ENCODE results near the gene TBC1D4. TPM values are rescaled to one million over a fixed set of nuclear protein-coding genes. Genes with fewer than 3 reads are reported as not detected.

Gene TBC1D4
- total RNA-seq, 1 experiment from 2014 or later, result 15.4 TPM

DNA sequence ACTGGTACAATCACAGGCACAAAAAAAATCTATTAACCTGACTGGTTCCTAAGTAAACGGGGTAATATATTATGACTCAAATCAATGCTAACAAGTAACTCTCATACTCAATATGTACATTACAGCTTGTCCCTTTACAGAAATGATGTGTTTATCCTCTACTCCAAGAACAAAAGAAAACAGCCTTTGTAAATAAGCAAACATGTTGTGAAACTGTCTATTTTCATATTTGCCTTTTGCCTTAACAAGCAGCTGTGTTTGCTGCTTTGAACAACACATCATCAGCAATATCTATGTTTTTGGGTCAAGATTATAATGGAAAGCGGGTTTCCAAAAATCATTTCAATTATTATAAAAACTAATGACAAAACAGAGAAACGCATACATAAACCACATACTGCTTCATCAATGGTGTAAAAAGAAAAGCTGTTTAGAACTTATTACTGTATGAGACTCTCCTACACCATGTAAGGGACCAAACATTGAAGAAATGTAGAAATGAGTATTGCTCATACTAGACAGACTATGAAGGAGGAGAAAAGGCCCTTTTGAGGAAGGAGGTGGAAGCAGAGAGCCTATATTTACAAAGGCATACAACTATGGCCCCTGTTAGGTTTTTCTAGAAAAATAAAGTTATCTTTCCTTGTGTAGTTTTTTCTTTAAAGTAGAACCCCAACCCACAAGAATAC, 14.8 kb downstream of the TBC1D4 start:
- TF ChIP-seq, protein P1, sequence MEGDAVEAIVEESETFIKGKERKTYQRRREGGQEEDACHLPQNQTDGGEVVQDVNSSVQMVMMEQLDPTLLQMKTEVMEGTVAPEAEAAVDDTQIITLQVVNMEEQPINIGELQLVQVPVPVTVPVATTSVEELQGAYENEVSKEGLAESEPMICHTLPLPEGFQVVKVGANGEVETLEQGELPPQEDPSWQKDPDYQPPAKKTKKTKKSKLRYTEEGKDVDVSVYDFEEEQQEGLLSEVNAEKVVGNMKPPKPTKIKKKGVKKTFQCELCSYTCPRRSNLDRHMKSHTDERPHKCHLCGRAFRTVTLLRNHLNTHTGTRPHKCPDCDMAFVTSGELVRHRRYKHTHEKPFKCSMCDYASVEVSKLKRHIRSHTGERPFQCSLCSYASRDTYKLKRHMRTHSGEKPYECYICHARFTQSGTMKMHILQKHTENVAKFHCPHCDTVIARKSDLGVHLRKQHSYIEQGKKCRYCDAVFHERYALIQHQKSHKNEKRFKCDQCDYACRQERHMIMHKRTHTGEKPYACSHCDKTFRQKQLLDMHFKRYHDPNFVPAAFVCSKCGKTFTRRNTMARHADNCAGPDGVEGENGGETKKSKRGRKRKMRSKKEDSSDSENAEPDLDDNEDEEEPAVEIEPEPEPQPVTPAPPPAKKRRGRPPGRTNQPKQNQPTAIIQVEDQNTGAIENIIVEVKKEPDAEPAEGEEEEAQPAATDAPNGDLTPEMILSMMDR (IDR thresholded peaks at IDR 0.05; ENCODE audit: unreplicated experiment), result no peak
- Mint-ChIP-seq H3K27me3 (ENCODE audit: unreplicated experiment) (no peaks in the 10 kb centered on the region), H3K9me3 (ENCODE audit: low read depth, unreplicated experiment) (no peaks in the 10 kb centered on the region), H3K4me1 (ENCODE audit: low read depth, unreplicated experiment) (peaks cover 17% of the 10 kb centered on the region), H3K4me3 (ENCODE audit: low read depth, unreplicated experiment) (no peak overlapping the region), H3K27ac (ENCODE audit: unreplicated experiment) (no peak overlapping the region), H3K36me3 (ENCODE audit: insufficient read depth, unreplicated experiment) (no peaks in the 10 kb centered on the region)
- CTCF ChIA-PET, result interaction anchor here (0.8 kb wide), 1 partner anchor 35 kb away, joined by 3 read pairs; no protein-coding TSS in a partner anchor
- intact Hi-C loops (cut with micrococcal nuclease; ENCODE audit: unreplicated experiment), result no loop called here
- no peak for DNase-seq
- no TSS peak for BruUV-seq (replicated peaks)

DNA sequence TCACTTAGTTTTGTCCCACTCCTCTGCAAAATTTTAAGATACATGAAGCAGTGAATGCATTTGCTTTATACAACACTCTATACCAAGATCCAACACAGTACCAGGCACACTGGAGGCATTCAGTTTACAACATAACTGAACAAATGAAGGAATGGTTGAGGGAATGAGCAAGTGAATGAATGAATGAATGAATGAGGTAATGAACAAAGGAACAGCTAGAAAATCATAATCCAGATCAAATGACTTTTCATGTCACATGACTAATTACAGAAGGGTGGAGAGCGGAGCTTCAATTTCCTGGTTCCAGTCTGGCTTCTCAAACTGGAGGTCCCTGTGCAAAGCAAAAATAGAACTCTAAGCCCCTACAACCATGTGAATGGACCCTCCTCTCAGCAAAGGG, 16.7 kb downstream of the TBC1D4 start:
- TF ChIP-seq, protein P1 (IDR thresholded peaks at IDR 0.05; ENCODE audit: unreplicated experiment), result no peak
- no TSS peak for BruUV-seq (replicated peaks)
- Mint-ChIP-seq H3K4me3 (ENCODE audit: low read depth, unreplicated experiment) (no peak overlapping the region), H3K4me1 (ENCODE audit: low read depth, unreplicated experiment) (peaks cover 22% of the 10 kb centered on the region), H3K36me3 (ENCODE audit: insufficient read depth, unreplicated experiment) (no peaks in the 10 kb centered on the region), H3K27ac (ENCODE audit: unreplicated experiment) (no peak overlapping the region), H3K27me3 (ENCODE audit: unreplicated experiment) (no peaks in the 10 kb centered on the region), H3K9me3 (ENCODE audit: low read depth, unreplicated experiment) (no peaks in the 10 kb centered on the region)
- intact Hi-C loops (cut with micrococcal nuclease; ENCODE audit: unreplicated experiment), result no loop called here
- DNase-seq, result no peak
- CTCF ChIA-PET, result no interaction called here

DNA sequence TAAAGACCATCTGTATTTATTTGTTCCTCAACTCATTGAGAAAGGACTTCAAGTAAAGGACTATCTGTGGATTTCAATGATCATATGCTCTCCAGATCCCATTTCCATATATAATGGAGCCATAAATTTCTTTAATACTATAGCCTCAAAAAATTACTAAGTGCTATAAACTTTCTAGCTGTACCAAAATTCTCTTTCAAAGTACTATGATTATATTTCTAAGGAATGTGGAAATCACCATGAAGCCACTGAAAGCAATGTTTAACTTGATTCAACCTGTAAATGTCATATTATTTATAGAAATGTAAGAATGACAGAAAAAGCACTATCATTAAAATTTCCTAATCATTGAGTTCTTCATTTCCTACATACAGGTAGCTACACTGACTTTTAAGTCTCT, 20.7 kb downstream of the TBC1D4 start:
- CTCF ChIA-PET, result no interaction called here
- Mint-ChIP-seq H3K27me3 (ENCODE audit: unreplicated experiment) (no peaks in the 10 kb centered on the region), H3K4me1 (ENCODE audit: low read depth, unreplicated experiment) (peaks cover 27% of the 10 kb centered on the region), H3K4me3 (ENCODE audit: low read depth, unreplicated experiment) (no peak overlapping the region), H3K36me3 (ENCODE audit: insufficient read depth, unreplicated experiment) (no peaks in the 10 kb centered on the region), H3K27ac (ENCODE audit: unreplicated experiment) (no peak overlapping the region), H3K9me3 (ENCODE audit: low read depth, unreplicated experiment) (no peaks in the 10 kb centered on the region)
- no TSS peak for BruUV-seq (replicated peaks)
- TF ChIP-seq, protein P1 (IDR thresholded peaks at IDR 0.05; ENCODE audit: unreplicated experiment), result no peak
- DNase-seq, result no peak
- intact Hi-C loops (cut with micrococcal nuclease; ENCODE audit: unreplicated experiment), result no loop called here

DNA sequence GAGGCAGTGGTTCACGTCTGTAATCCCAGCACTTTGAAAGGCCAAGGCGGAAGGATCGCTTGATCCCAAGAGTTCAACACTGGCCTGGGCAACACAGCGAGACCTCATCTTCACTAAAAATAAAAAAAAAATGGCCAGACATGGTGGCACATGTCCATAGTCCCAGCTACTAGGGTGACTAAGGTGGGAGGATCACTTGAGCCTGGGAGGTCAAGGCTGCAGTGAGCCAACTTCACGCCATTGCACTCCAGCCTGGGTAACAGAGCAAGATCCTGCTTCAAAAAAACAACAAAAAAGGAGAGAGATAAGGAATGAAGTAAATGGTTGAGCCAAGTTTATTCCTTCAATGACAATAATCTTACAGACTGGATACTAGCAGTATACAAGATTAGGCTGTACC, 21.3 kb downstream of the TBC1D4 start:
- Mint-ChIP-seq H3K27ac (ENCODE audit: unreplicated experiment) (no peak overlapping the region), H3K9me3 (ENCODE audit: low read depth, unreplicated experiment) (no peaks in the 10 kb centered on the region), H3K4me3 (ENCODE audit: low read depth, unreplicated experiment) (no peak overlapping the region), H3K36me3 (ENCODE audit: insufficient read depth, unreplicated experiment) (no peaks in the 10 kb centered on the region), H3K4me1 (ENCODE audit: low read depth, unreplicated experiment) (peaks cover 21% of the 10 kb centered on the region), H3K27me3 (ENCODE audit: unreplicated experiment) (no peaks in the 10 kb centered on the region)
- CTCF ChIA-PET, result no interaction called here
- BruUV-seq (replicated peaks), result no TSS peak
- intact Hi-C loops (cut with micrococcal nuclease; ENCODE audit: unreplicated experiment), result no loop called here
- no peak for DNase-seq
- TF ChIP-seq, protein P1 (IDR thresholded peaks at IDR 0.05; ENCODE audit: unreplicated experiment), result no peak
